Neural progenitor cell (in vitro differentiated cells): ENCODE data around the gene TC2N. TPM values are rescaled to one million over a fixed set of nuclear protein-coding genes. Genes with fewer than 3 reads are reported as not detected.
"Not testable (repeated sequence)": the region's sequence is repeated elsewhere in the genome, so short reads cannot be mapped to it uniquely, and the experiment has no call there.

ENCODE experiments used
- DNase-seq: peaks from one replicate; pipeline ENCODE4 v3.0.0-alpha.2; 2016; ENCODE audit warnings: low spot score
- H2AFZ ChIP-seq: fragments of 200-600 bp; sonication (generic); replicated peaks from 2 replicates; pipeline ENCODE4 v1.6.1; 2016; ENCODE audit warnings: antibody characterized with exemption
- H3F3A ChIP-seq: fragments of 200-600 bp; sonication (generic); 2 replicates; pipeline ENCODE4 v1.6.1; 2016; ENCODE audit warnings: antibody characterized with exemption, low read depth
- H3K27ac ChIP-seq: fragments of 200-600 bp; sonication (generic); 2 replicates; pipeline ENCODE4 v1.5.1; 2016; ENCODE audit warnings: mild to moderate bottlenecking
- H3K27me3 ChIP-seq: fragments of 200-600 bp; sonication (generic); 2 replicates; pipeline ENCODE4 v1.6.1; 2016; ENCODE audit warnings: mild to moderate bottlenecking, moderate library complexity
- H3K36me3 ChIP-seq: fragments of 200-600 bp; sonication (generic); 2 replicates; pipeline ENCODE4 v1.5.1; 2016
- H3K4me1 ChIP-seq: fragments of 200-600 bp; sonication (generic); 2 replicates; pipeline ENCODE4 v1.6.1; 2016; ENCODE audit warnings: mixed run types
- H3K4me2 ChIP-seq: fragments of 200-600 bp; sonication (generic); 2 replicates; pipeline ENCODE4 v1.6.1; 2016
- H3K4me3 ChIP-seq: fragments of 200-600 bp; sonication (generic); 2 replicates; pipeline ENCODE4 v1.5.1; 2016
- H3K79me2 ChIP-seq: fragments of 200-600 bp; sonication (generic); 2 replicates; pipeline ENCODE4 v1.6.1; 2016; ENCODE audit warnings: low read depth
- H3K9ac ChIP-seq: fragments of 200-600 bp; sonication (generic); 2 replicates; pipeline ENCODE4 v1.6.1; 2016
- H3K9me3 ChIP-seq: fragments of 200-600 bp; sonication (generic); 2 replicates; pipeline ENCODE4 v1.5.1; 2016; ENCODE audit warnings: low read depth
- H4K20me1 ChIP-seq: fragments of 200-600 bp; sonication (generic); 2 replicates; pipeline ENCODE4 v1.6.1; 2016; ENCODE audit warnings: low read depth
- H3K27ac Mint-ChIP-seq: 3 replicates; pipeline ENCODE4 v1.8.0; 2021; ENCODE audit warnings: mixed read lengths
- H3K27me3 Mint-ChIP-seq: 2 replicates; pipeline ENCODE4 v1.8.0; 2022; ENCODE audit warnings: low read depth, mild to moderate bottlenecking, inconsistent platforms, moderate library complexity, mixed read lengths; ENCODE audit not compliant: insufficient read depth
- H3K36me3 Mint-ChIP-seq: 3 replicates; pipeline ENCODE4 v1.8.0; 2021; ENCODE audit warnings: mixed read lengths
- H3K4me1 Mint-ChIP-seq: 3 replicates; pipeline ENCODE4 v1.8.0; 2021; ENCODE audit warnings: mixed read lengths
- H3K4me3 Mint-ChIP-seq: 3 replicates; pipeline ENCODE4 v1.8.0; 2021; ENCODE audit warnings: mild to moderate bottlenecking, moderate library complexity, mixed read lengths
- H3K9me3 Mint-ChIP-seq: 3 replicates; pipeline ENCODE4 v1.8.0; 2020; ENCODE audit warnings: mixed read lengths
- CTCF ChIP-seq: fragments of 200-600 bp; sonication (generic); IDR thresholded peaks from 2 replicates; pipeline ENCODE4 v1.5.1; 2017; ENCODE audit warnings: antibody characterized with exemption, mild to moderate bottlenecking
- EZH2 ChIP-seq: fragments of 200-600 bp; sonication (generic); IDR thresholded peaks from 2 replicates; pipeline ENCODE4 v1.6.1; 2017; ENCODE audit warnings: antibody characterized with exemption, mild to moderate bottlenecking, moderate library complexity
- EZH2phosphoT487 ChIP-seq: fragments of 200-600 bp; sonication (generic); IDR thresholded peaks from 2 replicates; pipeline ENCODE4 v1.6.1; 2017; ENCODE audit warnings: antibody characterized with exemption
- total RNA-seq: library from RNA; depleted of rRNA; stranded (reverse); fragments of >200 nt; gene quantifications from 2 replicates; pipeline ENCODE4 v1.2.3, GENCODE V29; 2015; ENCODE audit warnings: low replicate concordance

TC2N gene
- total RNA-seq, 1 donor from 2014 or later = 5.8 TPM

- Histone ChIP-seq H3K9ac (no peak overlapping the region), H3K4me3 (no peak overlapping the region), H3K9me3 (no peaks in the 10 kb centered on the region), H3K79me2 (no peaks in the 10 kb centered on the region), H3K27ac (no peak overlapping the region), H3F3A (no peaks in the 10 kb centered on the region), H3K36me3 (no peaks in the 10 kb centered on the region), H3K4me1 (no peaks in the 10 kb centered on the region), H3K27me3 (no peaks in the 10 kb centered on the region), H4K20me1 (no peaks in the 10 kb centered on the region), H3K4me2 (no peak overlapping the region), H2AFZ (no peak overlapping the region)
- H3K9me3 Mint-ChIP-seq = no peaks in the 10 kb centered on the region
- H3K4me3 Mint-ChIP-seq = no peak overlapping the region
- H3K27me3 Mint-ChIP-seq = no peaks in the 10 kb centered on the region
- H3K27ac Mint-ChIP-seq = no peak overlapping the region
- TF ChIP-seq EZH2phosphoT487 (no peak), EZH2 (no peak), CTCF (no peak)
- no peaks in the 10 kb centered on the region for H3K4me1 Mint-ChIP-seq
- no peak for DNase-seq
- H3K36me3 Mint-ChIP-seq = no peaks in the 10 kb centered on the region
These were observed 18.8 kb downstream of the TC2N start for GRCh38 chr14:91848504-91849001.

- H3K9me3 Mint-ChIP-seq = no peaks in the 10 kb centered on the region
- Histone ChIP-seq H3K4me3 (no peak overlapping the region), H3K9me3 (no peaks in the 10 kb centered on the region), H3K4me1 (no peaks in the 10 kb centered on the region), H3K9ac (no peak overlapping the region), H3F3A (no peaks in the 10 kb centered on the region), H4K20me1 (no peaks in the 10 kb centered on the region), H3K27me3 (no peaks in the 10 kb centered on the region), H2AFZ (no peak overlapping the region), H3K4me2 (no peak overlapping the region), H3K36me3 (no peaks in the 10 kb centered on the region), H3K27ac (no peak overlapping the region), H3K79me2 (no peaks in the 10 kb centered on the region)
- no peak for TF ChIP-seq CTCF
- no peak for TF ChIP-seq EZH2
- no peak for TF ChIP-seq EZH2phosphoT487
- no peaks in the 10 kb centered on the region for H3K27me3 Mint-ChIP-seq
- no peak for DNase-seq
- no peak overlapping the region for H3K4me3 Mint-ChIP-seq
- no peaks in the 10 kb centered on the region for H3K4me1 Mint-ChIP-seq
- no peak overlapping the region for H3K27ac Mint-ChIP-seq
- H3K36me3 Mint-ChIP-seq = no peaks in the 10 kb centered on the region
These were observed 19.6 kb downstream of the TC2N start for GRCh38 chr14:91847693-91848092.

GRCh38 chr14:91845652-91846051 lies 21.7 kb downstream of the TC2N start:
- no peaks in the 10 kb centered on the region for H3K4me1 Mint-ChIP-seq
- H3K9me3 Mint-ChIP-seq = no peaks in the 10 kb centered on the region
- no peaks in the 10 kb centered on the region for H3F3A ChIP-seq
- H3K4me3 Mint-ChIP-seq = no peak overlapping the region
- H3K4me3 ChIP-seq = no peak overlapping the region
- no peak overlapping the region for H3K9ac ChIP-seq
- no peak overlapping the region for H2AFZ ChIP-seq
- no peak for DNase-seq
- no peaks in the 10 kb centered on the region for H4K20me1 ChIP-seq
- TF ChIP-seq CTCF (no peak), EZH2phosphoT487 (no peak), EZH2 (no peak)
- no peaks in the 10 kb centered on the region for H3K79me2 ChIP-seq
- peaks cover 7% of the 10 kb centered on the region for H3K27me3 Mint-ChIP-seq
- no peak overlapping the region for H3K27ac Mint-ChIP-seq
- no peaks in the 10 kb centered on the region for H3K36me3 Mint-ChIP-seq
- no peaks in the 10 kb centered on the region for H3K27me3 ChIP-seq
- no peaks in the 10 kb centered on the region for H3K36me3 ChIP-seq
- H3K27ac ChIP-seq = no peak overlapping the region
- H3K4me2 ChIP-seq = no peak overlapping the region
- no peaks in the 10 kb centered on the region for H3K4me1 ChIP-seq
- no peaks in the 10 kb centered on the region for H3K9me3 ChIP-seq

- H3K4me1 Mint-ChIP-seq, H4K20me1 ChIP-seq, H3K27ac ChIP-seq, H3K4me2 ChIP-seq, H2AFZ ChIP-seq, H3K4me3 Mint-ChIP-seq, H3K4me3 ChIP-seq, H3K9me3 ChIP-seq, H3K27ac Mint-ChIP-seq, H3K27me3 Mint-ChIP-seq, H3K27me3 ChIP-seq, H3K79me2 ChIP-seq, H3F3A ChIP-seq, DNase-seq, H3K9ac ChIP-seq, H3K36me3 Mint-ChIP-seq, H3K4me1 ChIP-seq, H3K36me3 ChIP-seq, H3K9me3 Mint-ChIP-seq: not testable (repeated sequence)
These were observed 22.3 kb downstream of the TC2N start for GRCh38 chr14:91845056-91845455.
